Measurements from ENCODE around the gene TAOK3. TPM values are rescaled to one million over a fixed set of nuclear protein-coding genes. Genes with fewer than 3 reads are reported as not detected.

The TAOK3 gene
- total RNA-seq, 2 donors from 2014 or later, result 52.3 to 59.6 TPM

- no peak for TF ChIP-seq CTCF (IDR thresholded peaks at IDR 0.05)
- DNase-seq (ENCODE audit: low spot score) (no peak), ATAC-seq (ENCODE audit: insufficient number of reproducible peaks, low FRiP score, low read depth) (no peak)
- no peaks in the 10 kb centered on the region for H3K9me3 ChIP-seq
- peaks cover 5 to 7% of the 10 kb centered on the region in 2 donors for H3K4me1 ChIP-seq (ENCODE audit: control insufficient read depth in 1 of 2, low read depth in 2 of 2)
- H3K4me3 ChIP-seq, result no peak overlapping the region
- no peak overlapping the region for H3K27ac ChIP-seq
- no peaks in the 10 kb centered on the region for H3K36me3 ChIP-seq
- no peaks in the 10 kb centered on the region for H3K27me3 ChIP-seq (replicated peaks; ENCODE audit: insufficient read depth)
Observed at GRCh38 chr12:118325081-118325480, 47.6 kb downstream of the TAOK3 start.

GRCh38 chr12:118319627-118320026 is 53.1 kb downstream of the TAOK3 start:
- Histone ChIP-seq H3K4me1 (ENCODE audit: control insufficient read depth in 1 of 2, low read depth in 2 of 2) (no peaks in the 10 kb centered on the region), H3K36me3 (no peaks in the 10 kb centered on the region), H3K9me3 (no peaks in the 10 kb centered on the region), H3K4me3 (no peak overlapping the region), H3K27ac (no peak overlapping the region), H3K27me3 (replicated peaks; ENCODE audit: insufficient read depth) (no peaks in the 10 kb centered on the region)
- no peak for DNase-seq (ENCODE audit: low spot score)
- no peak for ATAC-seq (ENCODE audit: insufficient number of reproducible peaks, low FRiP score, low read depth)
- no peak for TF ChIP-seq CTCF (IDR thresholded peaks at IDR 0.05)

GRCh38 chr12:118318744-118319143 is 54.0 kb downstream of the TAOK3 start:
- H3K27ac ChIP-seq, result no peak overlapping the region
- no peaks in the 10 kb centered on the region for H3K27me3 ChIP-seq (replicated peaks; ENCODE audit: insufficient read depth)
- H3K4me1 ChIP-seq (ENCODE audit: control insufficient read depth in 1 of 2, low read depth in 2 of 2), result no peaks in the 10 kb centered on the region
- TF ChIP-seq CTCF (IDR thresholded peaks at IDR 0.05), result no peak
- H3K9me3 ChIP-seq, result no peaks in the 10 kb centered on the region
- H3K4me3 ChIP-seq, result no peak overlapping the region
- no peak for ATAC-seq (ENCODE audit: insufficient number of reproducible peaks, low FRiP score, low read depth)
- no peak for DNase-seq (ENCODE audit: low spot score)
- no peaks in the 10 kb centered on the region for H3K36me3 ChIP-seq

- ATAC-seq (ENCODE audit: insufficient number of reproducible peaks, low FRiP score, low read depth) (no peak), DNase-seq (ENCODE audit: low spot score) (no peak)
- Histone ChIP-seq H3K9me3 (no peaks in the 10 kb centered on the region), H3K27me3 (replicated peaks; ENCODE audit: insufficient read depth) (no peaks in the 10 kb centered on the region), H3K4me1 (ENCODE audit: control insufficient read depth in 1 of 2, low read depth in 2 of 2) (no peaks in the 10 kb centered on the region), H3K4me3 (no peak overlapping the region), H3K27ac (no peak overlapping the region), H3K36me3 (no peaks in the 10 kb centered on the region)
- no peak for TF ChIP-seq CTCF (IDR thresholded peaks at IDR 0.05)
Observed at GRCh38 chr12:118317729-118318128, 55.0 kb downstream of the TAOK3 start.

- Histone ChIP-seq H3K4me3 (no peak overlapping the region), H3K27ac (no peak overlapping the region), H3K27me3 (replicated peaks; ENCODE audit: insufficient read depth) (no peaks in the 10 kb centered on the region), H3K9me3 (no peaks in the 10 kb centered on the region), H3K36me3 (no peaks in the 10 kb centered on the region), H3K4me1 (ENCODE audit: control insufficient read depth in 1 of 2, low read depth in 2 of 2) (no peaks in the 10 kb centered on the region)
- DNase-seq (ENCODE audit: low spot score) (no peak), ATAC-seq (ENCODE audit: insufficient number of reproducible peaks, low FRiP score, low read depth) (no peak)
- no peak for TF ChIP-seq CTCF (IDR thresholded peaks at IDR 0.05)
Observed at GRCh38 chr12:118315821-118316220, 56.9 kb downstream of the TAOK3 start.

Measured in thoracic aorta (tissue), 2 donors.